HG02763 (cell line): ENCODE results near the gene GPATCH2L.

ENCODE experiments used
- ATAC-seq: cut with Tn5 transposase; IDR thresholded peaks from one replicate; pipeline ENCODE4 v1.9.1; 2021; ENCODE audit warnings: mild to moderate bottlenecking, moderate library complexity; ENCODE audit not compliant: unreplicated experiment

GPATCH2L gene

DNA sequence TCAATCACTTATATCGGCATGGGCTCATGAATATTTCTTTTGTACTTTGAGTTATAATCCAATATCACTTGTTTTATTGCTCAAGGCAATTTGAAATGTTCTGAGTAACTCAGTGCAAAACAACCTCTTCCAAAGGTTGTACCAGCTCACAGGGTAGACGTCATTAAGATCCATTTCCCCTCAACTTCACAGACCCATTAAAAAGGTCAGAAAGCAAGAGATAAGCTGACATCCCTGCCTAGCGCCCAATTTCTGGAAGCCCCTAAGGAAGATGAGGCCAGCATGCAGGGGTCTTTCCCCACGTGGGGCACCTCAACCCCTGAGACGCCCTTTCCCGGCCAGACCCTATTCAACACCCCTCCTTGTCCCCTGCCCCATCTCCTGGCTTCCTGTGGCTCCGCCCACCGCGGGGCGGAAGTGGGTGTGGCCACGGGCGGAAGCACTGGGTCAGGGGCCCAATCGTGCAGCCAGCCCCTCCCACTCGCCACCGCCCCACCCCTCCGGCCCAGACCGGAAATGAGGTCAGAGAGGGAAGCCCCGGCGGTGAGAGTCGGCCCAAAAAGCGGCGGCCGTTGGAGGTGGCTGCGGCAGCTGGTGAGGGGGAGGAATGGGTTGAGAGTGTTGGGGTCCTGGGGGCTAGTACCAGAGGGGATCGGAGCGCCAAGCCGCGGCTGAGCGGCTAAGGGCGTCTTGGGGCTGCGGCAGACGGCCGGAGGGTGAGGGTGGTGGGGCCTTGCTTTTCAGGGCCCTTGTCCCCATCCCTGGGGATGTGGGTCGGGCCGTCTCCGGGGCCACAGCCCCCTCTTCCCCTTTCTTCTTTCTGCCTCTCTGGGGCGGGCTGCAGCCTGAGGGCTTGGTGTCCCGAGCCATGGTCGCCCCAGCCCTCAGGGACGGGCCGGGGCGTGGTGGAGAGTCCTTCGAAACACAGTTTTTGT lies at the start of gene GPATCH2L:
Gene GPATCH2L, plus strand, starts transcription at position 525 of the 935 bp plus-strand sequence. CDS start 2,442 bp downstream, outside the sequence.
- peak; percentile 88 for ATAC-seq

DNA sequence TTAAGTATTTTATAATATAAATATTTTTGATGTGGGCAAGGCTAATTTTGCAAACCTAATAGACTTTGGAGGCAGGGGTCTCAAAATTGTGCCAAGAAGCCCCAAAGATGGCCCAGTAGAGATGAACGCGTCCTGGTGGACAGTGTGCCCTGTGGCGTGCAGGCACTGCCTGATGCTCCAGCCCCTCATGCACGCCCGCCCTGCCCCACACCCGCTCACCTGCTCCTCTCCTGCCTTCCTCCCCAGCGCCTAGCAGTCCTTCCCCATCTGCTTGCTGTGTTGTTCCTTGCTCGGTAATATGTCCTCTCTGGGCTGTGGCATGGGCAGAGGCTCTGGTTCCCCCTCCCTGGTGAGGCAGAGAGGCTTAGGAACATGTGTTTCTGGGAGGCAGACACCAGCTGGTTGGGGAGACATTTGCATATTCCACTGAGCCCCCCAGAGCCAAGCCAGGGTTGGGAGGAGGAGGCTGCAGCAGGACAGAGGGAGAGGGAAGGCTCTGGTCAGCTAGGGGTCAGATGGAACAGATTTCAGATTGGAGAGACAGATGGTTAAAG lies 46.8 kb upstream of the GPATCH2L start:
- ATAC-seq = no peak

DNA sequence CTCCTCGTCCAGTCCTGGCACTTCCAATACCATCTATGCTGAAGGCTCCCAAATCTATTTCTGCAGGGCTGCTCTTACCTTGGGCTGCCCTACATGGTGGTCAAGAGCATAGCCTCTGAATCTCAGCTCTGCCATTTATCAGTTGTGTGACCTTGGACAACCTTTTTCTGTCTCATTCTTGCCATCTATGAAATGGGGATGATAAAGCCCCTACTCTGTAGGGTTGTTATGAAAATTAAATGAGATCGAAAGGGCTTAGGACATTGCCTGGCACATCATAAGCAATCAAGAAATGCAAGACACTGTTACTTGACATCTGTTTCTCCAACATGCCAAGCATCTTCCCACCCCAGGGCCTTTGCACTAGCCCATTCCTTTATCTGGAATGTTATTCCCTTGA lies 45.5 kb upstream of the GPATCH2L start:
- ATAC-seq = no peak

DNA sequence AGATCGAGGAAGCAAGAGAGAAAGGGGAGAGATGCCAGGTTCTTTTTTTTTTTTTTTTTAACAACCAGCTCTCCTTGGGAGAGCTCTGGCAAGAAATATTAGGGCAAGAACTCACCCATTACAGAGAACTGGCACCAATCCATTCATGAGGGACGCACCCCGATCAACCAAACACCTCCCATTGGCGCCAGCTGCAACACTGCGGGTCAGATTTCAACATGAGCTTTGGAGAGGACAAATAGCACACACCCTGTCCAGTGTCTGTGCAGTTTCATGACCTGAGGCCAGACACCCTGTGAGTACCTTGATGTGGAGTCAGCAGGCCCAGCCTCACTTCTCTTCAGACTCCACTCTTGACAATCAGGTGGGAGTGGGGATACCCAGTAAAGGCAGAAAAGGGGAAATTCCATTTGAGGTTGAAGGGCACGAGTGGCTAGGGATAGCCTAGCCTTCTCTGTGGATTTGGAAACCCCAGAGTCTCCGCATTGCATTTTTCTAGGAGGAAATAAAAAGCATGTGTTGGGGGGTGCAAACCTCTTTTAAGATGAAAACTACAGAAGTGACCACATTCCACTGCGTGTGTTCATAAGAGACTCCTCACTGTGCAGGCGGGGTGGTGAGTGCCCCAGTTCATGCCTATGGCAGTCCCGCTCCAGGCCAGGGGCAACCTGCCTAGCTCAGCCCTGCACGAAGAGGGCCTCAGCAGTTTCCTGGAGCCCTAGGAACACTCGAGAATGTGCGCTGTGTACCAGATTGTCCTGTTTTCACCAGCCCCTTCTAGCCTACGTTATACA lies 42.4 kb upstream of the GPATCH2L start:
- ATAC-seq = no peak

DNA sequence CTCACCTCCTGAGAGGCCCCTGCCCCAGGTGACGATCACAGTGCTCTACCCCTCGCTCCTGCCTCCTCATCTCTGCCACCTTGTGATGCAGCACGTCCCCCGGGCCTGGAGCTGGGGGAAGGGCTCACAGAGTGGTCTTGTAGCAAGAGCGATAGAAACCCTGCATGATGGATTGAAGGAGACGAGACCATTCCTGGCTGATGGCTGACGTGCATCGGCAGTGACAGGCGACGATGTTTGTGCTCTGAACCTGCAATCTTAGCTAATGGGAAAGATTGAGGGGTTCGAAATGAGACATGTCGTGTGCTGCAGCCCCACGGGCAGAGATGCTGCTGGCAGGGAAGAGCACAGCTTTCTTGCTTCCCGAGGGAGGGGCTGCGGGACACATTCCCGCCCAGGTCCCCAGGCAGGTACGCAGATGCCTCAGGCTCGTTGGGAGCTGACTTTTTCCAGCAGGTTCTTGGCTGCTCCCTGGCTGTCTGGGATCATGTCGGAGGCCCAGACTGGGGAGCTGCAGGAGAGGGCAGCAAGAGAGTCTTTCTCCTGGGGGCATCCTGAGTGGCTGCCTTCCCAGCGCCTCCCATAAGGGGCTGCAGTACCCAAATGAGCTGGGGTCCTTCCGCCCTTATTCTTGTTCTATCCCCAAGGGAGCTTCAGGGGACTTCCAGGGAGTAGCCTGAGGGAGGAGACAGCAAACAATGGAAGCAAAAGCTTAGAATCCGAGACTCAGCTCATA lies 38.7 kb upstream of the GPATCH2L start:
- ATAC-seq = no peak

DNA sequence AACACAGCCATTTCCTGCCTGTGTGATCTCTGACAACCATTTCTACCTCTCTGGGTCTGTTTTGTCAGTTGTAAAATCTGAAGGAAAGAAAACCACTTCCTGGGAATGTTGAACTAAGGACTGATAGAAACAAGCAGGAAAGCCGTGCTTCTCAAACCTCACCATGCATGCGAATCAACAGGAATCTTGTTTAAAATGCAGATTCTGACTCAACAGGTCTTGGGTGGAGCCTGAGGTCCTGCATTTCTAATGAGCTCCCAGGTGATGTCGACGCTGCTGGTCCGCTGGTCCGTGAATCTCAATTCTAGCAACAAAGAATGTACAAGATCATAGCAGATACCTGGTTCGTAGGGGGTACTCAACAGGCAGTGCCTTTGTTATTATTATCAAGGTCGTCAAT lies 38.0 kb upstream of the GPATCH2L start:
- ATAC-seq = no peak

DNA sequence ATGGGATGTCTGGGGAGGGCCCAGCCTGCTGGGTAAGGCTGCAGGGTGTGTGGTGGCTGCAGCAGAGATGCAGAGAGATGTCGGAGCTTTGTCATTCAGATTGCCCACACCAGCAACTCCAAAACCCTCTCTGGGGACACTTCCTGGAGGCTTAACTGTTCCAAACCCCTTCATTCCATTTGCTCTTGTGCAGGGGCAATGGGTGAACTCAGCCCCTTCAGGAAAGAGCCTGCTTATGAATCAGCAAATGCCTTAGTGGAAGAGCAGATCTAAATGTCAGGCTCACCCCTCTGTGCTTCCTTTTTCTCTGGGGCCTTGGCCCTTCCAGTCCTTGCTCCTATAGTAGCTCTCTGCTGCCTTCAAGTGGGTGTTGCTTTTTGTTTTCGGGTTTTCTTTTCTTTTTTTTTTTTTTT lies 36.7 kb upstream of the GPATCH2L start:
- ATAC-seq = no peak

DNA sequence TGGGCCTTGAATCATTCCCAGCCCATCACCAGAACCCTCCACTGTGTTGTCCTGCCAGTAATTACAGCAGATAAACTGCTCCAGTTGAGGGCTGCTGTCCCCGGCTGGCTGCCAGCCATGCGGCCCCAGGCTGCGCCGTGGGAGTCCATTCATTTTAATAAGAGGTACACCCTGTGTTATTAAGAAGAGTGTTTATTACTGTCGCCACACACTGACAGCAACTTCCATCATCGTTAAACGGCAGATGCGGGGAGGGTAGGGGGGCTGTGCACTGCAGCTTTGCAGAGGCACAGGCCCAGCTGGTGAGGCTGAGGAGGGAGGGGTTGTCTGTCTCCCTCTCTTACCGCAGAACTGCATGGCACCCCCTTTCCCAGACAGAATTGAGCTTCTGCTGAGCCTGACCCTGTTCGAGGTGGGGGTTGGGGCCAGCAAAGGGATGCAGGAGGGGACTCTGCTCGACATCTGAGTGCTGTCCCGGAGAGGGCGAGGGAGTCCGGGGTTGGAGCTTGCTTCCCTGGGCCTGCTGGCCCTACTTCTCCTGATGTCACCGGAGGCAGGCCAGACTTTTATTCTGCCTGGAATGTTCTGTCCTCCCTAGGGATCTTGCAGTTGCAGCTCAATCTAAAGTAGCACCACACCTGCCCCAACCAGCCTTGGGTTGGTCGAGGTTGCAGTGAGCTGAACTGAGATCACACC lies 33.8 kb upstream of the GPATCH2L start:
- no peak for ATAC-seq

DNA sequence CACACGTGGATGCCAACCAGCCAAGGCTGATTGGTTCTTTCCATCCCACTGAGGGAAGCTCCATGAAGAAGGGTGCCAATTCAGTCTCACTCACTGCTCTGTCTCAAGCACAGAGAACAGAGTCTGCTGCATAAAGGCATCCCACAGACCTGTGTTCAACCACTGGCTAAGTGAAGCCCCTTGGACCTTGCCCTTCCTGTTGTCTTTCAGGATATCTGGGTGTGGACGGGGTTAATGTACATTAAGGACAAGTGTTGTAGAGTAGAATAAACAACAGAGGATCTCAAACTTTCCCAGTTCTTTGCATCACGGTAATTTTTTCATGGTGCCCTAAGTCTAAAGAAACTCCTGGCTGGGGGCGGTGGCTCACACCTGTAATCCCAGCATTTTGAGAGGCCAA lies 33.1 kb upstream of the GPATCH2L start:
- ATAC-seq = no peak

DNA sequence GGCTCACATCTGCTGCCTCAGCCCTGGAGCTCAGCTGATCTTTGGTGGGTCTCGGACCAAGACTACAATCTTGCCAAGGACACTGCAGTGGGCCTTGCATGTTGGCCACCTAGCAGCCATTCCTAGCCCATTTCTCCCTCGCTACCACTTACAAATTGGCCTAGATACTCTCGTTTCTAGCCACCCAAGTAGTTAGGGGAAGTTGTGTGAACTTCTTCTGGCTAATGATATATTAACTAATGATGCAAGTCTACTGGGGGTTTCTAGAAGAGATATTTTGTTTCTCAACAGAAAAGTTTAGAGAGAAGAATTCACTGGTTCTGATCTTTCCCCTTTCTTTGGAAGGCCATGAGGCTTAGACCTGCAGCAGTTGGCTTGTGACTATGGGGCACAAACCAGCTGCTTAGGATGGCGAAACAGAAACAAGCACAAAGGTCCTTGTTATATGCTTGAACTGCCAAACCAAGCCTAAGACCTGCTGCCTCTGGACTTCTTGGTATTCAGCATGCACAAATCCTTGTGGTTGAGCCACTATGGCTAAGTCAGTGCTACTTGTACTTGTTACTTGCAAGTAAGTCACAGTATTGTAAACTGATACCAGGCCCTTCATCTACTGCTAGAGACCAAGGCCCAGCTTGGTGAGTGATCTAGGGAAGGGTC lies 30.5 kb upstream of the GPATCH2L start:
- no peak for ATAC-seq

DNA sequence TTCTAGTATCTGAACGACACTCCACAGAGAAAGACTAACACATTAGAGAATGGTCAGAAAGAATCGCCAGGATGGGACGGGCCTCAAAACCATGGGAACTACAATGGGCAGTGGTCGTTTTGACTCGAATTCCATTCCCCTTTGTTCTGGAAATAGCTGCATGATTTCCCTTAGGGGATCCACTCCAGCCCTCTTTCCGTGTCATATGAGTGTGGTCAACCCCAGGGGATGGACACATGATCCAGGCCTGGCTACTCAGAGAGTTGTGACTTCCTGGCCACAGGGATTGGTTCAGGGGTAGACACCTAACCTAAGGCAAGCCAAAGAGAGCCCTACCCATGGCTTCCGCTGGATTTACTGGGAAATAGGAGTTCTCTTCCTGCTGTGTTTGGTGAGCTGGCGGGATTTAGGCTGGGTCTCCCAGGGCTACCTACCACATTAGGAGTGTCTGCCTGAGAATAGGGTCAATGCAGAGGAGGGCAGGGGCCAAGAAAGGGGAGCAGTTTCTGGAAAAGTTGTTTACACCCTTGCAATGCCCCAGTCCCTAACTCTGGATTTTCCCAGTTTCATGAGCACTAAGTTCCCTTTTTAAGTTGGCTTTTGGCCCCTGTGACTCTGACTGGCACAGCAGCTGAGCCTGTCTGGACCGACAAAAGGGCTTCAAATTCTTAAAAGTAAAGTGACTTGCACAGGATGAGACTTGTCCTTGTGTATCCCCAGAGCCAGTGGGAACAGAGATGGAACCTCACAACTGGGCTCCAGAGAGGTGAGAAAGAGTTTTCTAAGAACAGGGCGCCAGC lies 28.1 kb upstream of the GPATCH2L start:
- no peak for ATAC-seq

DNA sequence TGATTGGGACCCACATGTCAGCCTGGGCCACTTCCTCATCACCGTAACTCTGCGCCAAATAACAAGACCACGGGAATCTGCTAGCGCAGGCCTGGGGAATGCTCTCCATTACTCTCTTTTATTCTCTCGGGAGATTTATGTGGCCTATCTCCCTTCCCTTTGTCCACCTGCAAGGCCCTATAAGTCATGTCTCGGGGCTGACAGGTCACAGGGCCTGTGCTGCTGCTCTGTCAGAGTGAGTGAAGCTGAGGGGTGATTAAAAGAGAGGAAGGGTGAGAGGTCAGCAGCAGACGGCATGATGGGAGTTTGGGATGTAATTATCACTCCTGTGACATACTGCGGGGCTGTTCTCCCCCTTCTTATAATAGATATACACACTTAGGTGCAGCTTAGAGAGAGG lies 26.2 kb upstream of the GPATCH2L start:
- no peak for ATAC-seq

DNA sequence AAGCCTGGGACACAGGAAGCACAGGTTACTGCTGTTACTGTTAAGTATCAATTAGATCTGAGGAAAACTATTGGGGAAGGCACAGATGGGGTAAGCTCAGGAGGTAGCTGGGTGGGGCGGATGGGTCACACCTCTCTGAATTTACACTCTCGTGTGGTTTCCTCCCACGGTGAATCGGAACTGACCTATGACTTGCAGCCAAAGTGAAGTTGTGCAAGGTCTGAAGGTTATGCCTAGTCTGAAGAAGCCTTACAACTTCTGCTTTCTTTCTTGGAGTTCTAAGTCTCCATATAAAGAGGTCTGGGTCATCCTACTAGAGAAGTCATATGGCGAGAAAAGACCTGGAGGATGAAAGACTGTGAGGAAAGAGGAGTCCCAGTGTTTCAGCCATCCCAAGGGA lies 25.6 kb upstream of the GPATCH2L start:
- ATAC-seq = no peak

DNA sequence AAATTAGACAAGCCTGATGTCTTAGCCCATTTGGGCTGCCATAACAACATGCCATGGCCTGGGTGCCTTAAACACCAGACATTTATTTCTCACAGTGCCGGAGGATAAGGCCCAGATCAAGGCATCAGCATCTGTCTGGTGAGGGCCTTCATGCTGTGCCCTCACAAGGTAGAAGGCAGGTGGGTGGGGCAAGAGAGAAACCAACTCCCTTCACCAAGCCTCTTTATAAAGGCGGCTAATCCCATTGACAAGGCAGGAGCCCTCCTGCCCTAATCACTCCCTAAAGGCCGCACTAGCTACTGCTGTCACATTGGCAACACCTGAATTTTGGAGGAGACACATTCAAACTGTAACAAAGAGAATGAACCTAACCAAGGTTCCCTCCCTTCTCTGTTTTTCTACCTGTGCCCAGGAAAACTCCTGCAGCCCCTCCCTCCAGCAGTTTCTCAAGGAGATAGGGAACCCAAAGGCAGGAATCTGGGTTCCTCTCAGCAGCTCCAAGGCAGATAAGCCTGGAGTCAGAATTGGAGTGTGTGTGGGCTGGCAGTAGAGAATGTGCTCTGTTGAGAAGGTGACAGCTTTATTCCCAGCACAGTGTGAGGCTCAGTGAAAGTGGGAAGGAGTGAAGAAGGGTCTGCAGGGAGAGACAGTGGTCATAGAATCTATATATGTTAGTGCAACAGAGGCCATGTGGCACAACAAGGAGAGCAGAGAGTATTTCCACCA lies 21.7 kb upstream of the GPATCH2L start:
- ATAC-seq = no peak

DNA sequence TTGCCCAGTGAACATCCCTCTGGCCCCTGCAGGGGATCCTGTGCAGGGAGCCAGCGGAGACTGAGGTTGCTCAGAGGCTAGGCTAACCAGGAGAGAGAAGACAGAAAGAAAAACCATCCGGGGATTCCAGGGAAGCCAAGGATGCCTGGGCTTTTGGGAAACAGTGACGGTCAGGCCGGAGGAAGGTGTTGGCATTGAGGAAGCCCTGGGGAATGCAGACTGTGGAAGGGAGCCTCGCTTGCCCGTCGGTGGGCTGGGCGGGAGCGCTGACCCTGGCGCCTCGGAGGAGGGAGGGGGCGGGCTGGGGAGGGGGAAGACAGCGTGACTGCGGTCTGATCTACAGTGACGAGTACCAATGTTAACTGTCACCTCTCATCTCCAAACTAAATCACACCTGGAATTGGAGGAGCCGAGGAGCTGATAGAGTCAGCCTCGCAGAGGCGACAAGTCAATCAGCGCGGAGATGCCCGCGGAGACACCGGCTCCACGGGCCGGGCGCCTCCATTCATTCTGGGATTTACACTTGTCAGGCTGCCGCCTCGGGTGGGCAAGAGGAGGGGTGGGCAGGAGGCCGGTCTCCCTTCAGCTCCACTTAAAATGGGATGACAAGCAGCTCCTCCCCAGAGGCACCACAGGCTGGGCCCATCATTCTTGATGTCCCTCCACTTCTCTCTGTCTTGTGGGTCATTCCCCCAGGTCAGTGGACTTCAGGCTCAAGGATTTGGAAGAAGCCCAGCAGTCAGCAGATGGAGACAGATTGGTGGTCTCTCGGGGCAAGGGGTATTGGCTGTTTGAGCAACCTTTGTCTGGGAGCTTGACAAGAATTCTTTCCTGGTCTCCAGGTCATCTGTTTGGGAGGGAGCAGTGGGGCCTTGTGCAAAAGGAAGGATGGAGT lies 20.4 kb upstream of the GPATCH2L start:
- no peak for ATAC-seq

DNA sequence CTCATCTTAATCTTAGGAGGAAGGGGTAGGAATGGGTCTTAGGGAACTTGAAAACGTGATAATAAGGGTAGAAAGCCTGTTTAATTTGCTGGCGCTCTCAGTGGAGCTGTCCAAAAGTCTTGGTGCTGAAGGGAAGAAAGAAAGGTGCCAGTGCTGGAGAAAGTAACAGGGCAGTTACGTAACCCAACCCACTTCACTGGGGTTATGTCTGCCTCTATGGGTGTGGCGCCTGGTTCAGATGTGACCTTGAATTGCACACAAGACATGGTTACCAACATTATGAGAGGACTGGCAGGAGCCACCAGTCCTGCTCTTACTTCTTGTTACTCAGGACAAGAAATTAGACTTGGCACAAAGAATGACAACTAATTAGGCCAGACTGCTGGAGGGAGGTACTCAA lies 18.6 kb upstream of the GPATCH2L start:
- no peak for ATAC-seq

DNA sequence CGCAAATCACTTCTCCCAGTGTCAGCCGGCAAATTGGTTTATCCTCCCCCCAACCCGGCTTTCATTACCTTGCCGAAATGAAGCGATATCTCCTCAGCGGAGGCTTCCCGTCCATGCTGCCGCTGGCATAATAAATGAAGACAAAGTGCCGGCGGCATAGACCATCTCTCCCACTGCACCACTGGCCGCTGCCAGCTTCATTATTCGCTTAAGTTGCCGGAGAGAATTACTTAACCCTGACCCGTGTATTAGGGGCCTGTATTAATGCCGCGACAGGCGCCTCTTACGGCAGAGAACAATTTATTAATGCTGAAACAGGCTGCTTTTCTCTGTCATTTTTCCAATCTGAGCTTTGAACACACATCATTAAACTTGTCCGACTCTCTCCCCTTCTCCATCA lies 17.5 kb upstream of the GPATCH2L start:
- no peak for ATAC-seq
